ENCODE data around the gene APLN.

DNA sequence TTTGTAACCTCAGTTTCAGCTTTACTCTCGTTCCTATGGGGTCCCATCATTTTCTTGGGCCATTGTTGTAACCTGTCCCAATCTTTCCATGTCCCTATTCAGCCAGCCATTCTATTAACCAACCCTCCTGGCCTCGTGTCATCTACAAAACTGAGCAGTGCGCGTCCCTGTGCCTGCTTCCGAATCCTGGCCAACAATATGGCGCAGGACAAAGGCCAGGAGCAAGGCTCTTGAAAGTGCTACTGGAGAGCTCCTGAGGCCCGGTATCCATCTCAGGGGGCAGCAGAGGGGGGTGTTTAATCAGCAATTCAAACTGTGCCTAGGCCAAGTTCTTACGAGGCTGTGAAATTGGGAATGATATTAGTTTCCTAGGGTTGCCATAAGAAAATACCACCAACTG is 41.2 kb upstream of the APLN start:
- TF ChIP-seq POLR2AphosphoS5 (IDR thresholded peaks at IDR 0.05), result no peak
- TF ChIP-seq, protein P1, sequence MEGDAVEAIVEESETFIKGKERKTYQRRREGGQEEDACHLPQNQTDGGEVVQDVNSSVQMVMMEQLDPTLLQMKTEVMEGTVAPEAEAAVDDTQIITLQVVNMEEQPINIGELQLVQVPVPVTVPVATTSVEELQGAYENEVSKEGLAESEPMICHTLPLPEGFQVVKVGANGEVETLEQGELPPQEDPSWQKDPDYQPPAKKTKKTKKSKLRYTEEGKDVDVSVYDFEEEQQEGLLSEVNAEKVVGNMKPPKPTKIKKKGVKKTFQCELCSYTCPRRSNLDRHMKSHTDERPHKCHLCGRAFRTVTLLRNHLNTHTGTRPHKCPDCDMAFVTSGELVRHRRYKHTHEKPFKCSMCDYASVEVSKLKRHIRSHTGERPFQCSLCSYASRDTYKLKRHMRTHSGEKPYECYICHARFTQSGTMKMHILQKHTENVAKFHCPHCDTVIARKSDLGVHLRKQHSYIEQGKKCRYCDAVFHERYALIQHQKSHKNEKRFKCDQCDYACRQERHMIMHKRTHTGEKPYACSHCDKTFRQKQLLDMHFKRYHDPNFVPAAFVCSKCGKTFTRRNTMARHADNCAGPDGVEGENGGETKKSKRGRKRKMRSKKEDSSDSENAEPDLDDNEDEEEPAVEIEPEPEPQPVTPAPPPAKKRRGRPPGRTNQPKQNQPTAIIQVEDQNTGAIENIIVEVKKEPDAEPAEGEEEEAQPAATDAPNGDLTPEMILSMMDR (IDR thresholded peaks at IDR 0.05), result no peak
- no peak for TF ChIP-seq EP300 (IDR thresholded peaks at IDR 0.05)
